Fibroblast of peridontal ligament (primary cell): ENCODE measurements around the gene TIMM13.
A peak's percentile ranks its signal among the peaks of the same experiment; 100 is the strongest.
"Not testable (repeated sequence)": the region's sequence is repeated elsewhere in the genome, so short reads cannot be mapped to it uniquely, and the experiment has no call there.

Experiments
- DNase-seq: peaks from one replicate; pipeline ENCODE4 v3.0.0-alpha.2; 2010; ENCODE audit errors: extremely low read depth

Gene TIMM13

DNA sequence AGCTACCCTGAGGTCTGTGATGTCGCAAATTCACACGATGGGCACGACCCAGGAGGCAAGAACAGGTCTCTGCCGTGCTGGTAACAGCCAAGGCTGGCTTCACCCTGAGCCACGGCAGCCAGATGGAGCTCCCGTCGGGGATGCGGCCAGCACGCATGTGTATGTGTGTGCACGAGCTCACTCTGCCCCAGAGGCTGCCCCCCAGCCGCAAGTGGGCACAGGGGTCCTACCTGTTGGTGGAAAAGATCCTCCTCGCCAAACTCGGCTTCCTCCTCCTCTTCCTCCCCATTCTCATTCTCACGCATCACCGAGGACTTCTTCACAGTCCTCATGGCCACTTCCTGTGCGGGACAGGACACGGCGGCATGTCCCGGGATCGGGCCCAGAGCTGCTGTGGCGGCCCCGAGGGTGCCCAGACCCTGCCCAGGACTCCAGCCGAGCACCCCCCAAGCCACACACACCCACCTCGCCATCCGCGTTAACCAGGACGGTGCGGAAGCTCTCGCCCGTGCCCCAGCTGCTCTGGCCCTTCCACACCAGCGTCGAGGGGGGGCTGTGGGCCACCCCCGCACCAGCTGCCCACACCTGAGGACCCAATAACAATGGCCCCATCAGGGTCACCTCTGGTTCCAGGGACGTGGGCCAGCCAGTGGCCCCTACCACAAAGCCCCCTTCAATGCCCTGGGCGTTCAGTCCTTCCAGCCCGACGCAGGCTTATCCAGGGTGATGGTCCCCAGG is 4.1 kb upstream of the TIMM13 start:
- DNase-seq: no peak

- no peak for DNase-seq
Observed at GRCh38 chr19:2429917-2430535, 2.6 kb upstream of the TIMM13 start.

DNA sequence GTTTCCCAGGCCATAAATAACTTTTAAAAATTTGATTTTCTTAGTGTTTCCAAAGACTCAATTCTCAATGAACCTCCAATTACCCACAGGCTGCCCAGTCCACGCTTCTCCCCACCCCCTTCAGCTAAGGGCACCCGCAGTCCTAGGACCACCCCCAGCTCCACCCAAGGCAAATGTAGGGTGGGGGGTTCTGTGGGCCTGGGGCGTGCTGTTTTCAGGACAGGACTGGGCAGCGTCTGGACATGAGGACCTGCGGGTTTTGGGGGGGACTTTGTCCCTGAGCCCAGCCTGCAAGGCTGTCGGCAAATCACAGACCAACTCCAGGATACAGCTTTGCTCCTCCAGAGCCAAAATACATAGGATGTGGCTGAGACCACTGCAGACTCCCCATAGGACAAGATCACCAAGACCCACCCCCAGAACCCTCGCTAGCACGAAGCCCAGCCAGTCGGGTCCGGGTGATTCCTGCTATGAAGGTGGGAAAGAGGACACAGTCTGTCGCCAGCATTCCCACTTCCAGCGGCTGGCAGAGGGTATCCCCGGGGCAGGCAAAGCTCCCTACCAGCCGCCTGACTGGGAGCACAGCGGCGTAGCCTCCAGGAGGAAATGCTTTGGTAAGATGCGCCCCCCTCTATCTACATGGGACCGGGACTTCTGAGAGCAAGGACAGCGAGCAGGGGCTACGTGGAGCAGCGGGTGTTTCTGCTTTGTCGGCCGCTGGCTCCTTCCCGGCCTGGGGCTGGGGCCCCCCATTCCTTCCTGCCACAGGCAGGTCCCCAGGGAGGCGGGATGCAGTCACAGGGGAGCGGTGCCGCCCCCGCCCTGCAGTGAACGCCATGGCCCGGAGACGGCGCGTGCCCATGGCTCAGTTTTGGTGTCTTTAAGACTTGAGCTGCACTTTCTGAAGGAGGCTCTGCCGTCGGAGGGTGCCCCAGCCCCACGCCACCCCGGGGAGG is 1.6 kb upstream of the TIMM13 start:
- DNase-seq: no peak

- DNase-seq: no peak
Observed at GRCh38 chr19:2428321-2428690, 920 bp upstream of the TIMM13 start.

- peak; percentile 17 for DNase-seq
Observed at GRCh38 chr19:2426611-2427428, 566 bp downstream of the TIMM13 start.

- no peak for DNase-seq
Observed at GRCh38 chr19:2425622-2426581, 1.5 kb downstream of the TIMM13 start.

GRCh38 chr19:2424686-2425621 is 2.4 kb downstream of the TIMM13 start:
- DNase-seq: peak; percentile 36

DNA sequence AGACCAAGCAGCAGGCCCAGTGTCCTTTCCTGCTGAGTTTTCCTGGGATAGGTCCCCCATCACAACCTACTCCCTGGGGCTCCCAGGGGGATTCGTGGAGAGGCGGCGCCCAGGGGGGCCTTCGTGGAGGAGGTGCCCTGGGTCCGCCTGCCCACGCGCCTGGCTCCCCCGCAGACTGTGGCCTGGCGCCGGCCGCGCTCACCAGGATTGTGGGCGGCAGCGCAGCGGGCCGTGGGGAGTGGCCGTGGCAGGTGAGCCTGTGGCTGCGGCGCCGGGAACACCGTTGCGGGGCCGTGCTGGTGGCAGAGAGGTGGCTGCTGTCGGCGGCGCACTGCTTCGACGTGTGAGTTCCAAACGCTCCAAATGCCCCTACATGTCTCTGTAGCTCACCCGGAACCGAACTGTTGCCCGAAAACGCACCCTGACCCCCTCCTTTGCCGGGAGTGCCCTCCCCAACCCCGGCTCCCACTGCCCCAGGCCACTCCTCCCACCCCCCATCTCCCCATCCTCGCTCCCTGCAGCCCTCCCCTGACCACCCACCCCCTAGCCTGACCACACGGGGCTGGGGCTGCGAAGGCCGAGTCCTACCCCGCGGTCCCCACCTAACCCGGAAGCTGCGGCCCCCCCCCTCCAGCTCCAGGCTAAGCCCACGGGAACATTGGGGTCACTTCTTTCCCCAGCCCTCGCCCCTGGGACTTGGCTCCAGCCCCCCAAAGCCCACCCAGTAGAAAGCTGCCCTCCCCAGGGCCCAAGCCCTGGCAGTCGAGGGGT is 3.3 kb downstream of the TIMM13 start:
- DNase-seq: no peak

DNA sequence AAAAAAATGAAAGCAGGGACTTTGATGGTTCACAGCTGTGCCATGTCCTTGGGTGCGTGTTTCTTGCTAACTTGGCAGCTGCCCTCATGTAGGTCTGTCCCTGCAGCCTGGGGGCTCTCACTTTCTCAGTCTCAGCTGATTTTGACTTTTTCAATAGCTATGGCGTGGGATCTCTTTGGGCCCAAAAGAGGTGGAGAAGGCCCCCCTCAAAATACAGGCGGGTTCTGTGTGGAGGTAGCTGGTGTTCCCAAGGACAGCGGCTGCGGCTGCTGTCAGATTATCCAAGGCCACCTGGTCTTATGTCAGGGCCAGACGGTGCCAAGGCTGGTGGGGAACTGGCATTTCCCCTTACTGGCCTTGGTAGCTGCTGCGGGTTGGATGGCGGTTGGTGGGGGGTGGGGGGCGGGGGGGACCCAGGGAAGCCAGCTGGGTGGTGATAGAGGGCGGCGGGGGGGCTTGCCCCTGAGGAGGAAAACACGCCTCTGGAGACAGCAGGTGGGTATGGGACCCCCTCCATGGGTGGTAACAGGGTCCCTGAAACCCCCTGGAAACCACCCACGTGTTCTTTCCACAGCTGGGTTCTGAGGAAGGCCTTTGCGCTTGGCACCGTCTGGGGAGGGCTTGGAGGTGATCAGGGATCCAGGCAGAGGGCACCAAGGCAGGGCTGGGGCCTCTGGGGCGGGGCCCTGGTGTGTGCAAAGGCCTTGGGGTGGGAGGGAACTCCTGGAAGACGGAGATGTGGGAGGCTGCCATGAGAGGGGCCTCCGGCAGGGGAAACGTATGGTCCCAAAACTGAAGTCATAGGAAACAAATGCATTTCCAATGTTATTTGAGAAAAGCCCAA is 4.1 kb downstream of the TIMM13 start:
- DNase-seq: no peak

DNA sequence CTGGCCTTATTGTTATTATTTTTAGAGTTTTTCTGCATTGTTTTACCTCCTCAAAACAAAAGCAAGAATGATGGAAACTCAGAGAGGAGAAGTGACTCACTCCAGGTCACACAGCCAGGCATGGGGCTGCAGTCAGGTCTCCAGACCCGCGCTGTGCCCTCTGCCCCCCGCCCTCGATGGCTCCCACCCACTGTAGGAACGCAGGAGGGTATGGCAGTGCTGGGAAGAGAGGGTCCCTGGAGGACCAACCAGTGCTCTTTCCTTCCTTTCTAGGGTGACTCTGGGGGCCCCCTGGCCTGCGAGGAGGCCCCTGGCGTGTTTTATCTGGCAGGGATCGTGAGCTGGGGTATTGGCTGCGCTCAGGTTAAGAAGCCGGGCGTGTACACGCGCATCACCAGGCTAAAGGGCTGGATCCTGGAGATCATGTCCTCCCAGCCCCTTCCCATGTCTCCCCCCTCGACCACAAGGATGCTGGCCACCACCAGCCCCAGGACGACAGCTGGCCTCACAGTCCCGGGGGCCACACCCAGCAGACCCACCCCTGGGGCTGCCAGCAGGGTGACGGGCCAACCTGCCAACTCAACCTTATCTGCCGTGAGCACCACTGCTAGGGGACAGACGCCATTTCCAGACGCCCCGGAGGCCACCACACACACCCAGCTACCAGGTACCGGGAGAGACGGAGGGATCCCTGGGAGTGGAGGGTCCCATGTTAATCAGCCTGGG is 5.6 kb downstream of the TIMM13 start:
- no peak for DNase-seq

DNA sequence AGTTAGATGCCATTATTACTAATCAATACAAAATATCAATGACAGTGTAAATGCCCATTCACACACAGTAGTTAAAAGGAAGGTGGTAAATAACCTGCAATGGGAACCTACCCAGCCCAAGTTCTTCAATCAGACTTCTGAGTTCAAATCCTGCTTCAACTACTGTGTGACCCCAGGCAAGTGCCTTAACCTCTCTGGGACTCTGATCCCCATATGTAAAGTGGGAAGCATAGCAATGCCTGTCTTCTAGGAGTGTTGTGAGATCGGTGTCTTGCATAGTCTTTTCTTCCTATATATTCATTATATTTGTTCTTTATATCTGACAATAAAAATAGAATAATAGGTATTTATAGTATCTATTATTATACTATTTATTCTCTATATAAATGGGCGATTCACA is 6.9 kb downstream of the TIMM13 start:
- no peak for DNase-seq

- DNase-seq: no peak
Observed at GRCh38 chr19:2419754-2420153, 7.6 kb downstream of the TIMM13 start.

DNA sequence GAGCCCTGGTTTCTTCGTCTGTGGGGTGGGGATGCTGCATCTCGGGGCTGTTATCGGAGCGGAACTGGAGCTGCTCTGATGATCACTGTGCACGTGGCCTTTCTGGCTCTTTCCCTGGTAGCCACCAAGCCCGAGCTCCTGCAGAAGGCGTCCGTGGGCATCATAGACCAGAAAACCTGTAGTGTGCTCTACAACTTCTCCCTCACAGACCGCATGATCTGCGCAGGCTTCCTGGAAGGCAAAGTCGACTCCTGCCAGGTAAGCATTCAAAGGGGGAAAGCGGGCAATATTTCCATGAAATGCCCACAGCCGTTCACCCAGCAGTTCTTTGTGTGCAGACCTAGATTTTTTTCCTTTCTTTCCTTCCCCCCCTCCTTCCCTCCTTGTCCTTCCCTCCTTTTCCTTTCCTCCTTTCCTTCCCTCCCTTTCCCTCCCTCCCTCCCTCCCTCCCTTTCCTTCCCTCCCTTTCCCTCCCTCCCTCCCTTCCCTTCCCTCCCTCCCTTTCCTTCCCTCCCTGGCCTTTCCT is 9.4 kb downstream of the TIMM13 start:
- DNase-seq: no peak

DNA sequence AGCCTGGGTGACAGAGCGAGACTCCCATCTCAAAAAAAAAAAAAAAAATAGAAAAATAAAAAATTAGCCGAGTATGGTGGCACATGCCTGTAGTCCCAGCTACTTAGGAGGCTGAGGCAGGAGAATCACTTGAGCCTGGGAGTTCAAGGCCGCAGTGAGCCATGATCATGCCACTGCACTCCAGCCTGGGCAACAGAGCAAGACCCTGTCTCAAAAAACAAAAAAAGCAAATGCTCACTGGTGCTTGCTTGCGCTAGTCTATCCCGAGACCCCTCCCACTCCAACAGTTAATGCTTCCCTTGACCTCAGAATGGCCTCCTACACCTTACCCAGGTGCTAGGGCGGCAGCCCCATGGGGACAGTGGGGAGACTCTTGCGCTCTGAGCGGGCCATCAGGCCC is 9.9 kb downstream of the TIMM13 start:
- DNase-seq: not testable (repeated sequence)

- no peak for DNase-seq
Observed at GRCh38 chr19:2416321-2417097, 10.9 kb downstream of the TIMM13 start.

- no peak for DNase-seq
Observed at GRCh38 chr19:2415973-2416319, 11.4 kb downstream of the TIMM13 start.
